Fibroblast of the aortic adventitia (primary cell): Measurements from ENCODE around the gene NTN4. TPM values are rescaled to one million over a fixed set of nuclear protein-coding genes. Genes with fewer than 3 reads are reported as not detected.

Source experiments
- DNase-seq: peaks from one replicate; pipeline ENCODE4 v3.0.0-alpha.2; 2010; ENCODE audit warnings: low read depth
- H3K4me3 ChIP-seq: 2 replicates; pipeline ENCODE4 v1.5.1; 2011; ENCODE audit warnings: low read depth, mild to moderate bottlenecking, control low read depth, low read length, moderate library complexity
- CTCF ChIP-seq: IDR thresholded peaks from 2 replicates; pipeline ENCODE4 v1.5.1; 2011; ENCODE audit warnings: mild to moderate bottlenecking, low read length, control low read depth, inconsistent platforms; ENCODE audit not compliant: insufficient read depth
- total RNA-seq: library from RNA; depleted of rRNA; stranded (reverse); fragments of >200 nt; gene quantifications from 2 replicates; pipeline ENCODE4 v1.2.3, GENCODE V29; 2012; ENCODE audit warnings: low replicate concordance

The NTN4 gene
- total RNA-seq, 1 donor = 71.8 TPM

DNA sequence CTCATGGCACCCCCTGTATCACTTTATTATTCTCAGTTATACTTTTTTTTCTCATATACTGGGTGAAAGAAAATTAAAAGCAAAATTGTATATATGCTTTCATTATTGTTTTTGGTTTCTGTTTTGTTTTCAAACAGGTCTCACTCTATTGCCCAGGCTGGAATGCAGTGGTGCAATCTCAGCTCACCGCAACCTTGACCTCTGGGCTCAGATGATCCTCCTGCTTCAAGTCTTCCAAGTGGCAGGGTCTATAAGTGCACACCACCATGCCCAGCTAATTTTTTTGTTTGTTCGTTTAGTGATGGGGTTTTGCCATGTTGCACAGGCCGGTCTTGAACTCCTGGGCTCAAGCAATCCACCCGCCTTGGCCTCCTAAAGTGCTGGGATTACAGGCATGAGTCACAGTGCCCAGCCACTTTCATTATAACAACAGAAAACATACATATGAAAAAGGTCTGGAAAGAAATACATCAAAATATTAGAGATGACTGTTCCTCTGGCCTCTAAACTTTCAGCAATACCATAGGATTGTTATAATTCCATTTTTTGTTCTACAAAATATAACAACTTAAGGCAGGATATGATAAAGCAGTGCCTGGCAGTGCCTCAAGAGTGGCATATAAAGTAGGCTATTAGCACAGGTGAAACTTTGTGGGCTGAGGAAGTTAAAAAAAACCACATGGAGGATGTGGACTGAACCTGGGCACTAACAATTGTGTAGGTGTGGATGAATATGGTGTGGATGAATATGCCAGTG is 5.8 kb upstream of the NTN4 start:
- no peak for TF ChIP-seq CTCF
- H3K4me3 ChIP-seq = no peak overlapping the region
- DNase-seq = no peak

DNA sequence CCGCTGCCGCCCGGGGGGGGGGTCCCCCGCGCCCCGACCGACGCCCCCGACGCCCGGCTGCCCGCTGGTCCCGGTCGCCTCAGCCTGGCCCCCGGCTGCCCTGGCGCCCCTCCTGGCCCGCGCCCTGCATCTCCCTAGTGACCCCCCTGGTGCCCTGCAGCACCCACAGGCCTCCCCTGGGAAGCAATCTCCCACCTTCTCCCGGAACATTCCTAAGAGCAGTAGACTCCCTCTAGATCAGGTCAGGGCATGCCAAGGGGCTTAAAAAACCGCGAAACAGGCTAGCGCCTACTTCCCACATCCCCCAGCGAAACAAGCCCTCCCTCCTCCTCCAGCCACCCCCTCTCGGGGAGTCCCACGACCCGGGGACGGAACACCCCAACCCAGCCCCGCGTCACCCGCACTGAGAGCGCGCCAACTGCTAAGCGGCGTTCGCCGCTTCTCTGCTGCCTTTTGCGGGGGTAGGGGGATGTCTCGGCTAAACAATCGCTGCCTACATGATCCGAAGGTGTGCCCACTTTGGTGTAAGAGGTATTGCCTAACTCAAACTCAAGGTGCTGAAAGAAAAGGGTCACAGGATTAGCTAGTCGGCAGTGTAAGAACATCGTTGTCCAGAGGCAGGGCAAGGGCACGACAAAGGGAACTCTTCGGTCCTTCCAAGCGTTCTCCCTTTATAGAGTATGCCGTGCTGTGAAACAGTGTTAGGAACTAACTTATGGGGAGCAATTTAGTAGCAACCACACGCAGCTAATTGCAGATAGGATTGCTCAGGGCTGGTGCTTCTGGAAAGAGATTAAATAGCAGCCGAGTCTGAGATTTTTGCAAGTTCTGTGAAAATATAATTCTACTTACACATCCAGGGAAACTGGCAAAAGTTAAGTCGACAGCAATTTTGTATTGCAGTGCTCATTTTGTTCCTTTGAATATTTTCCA is 619 bp upstream of the NTN4 start:
- TF ChIP-seq CTCF = no peak
- DNase-seq = peak; percentile 31

DNA sequence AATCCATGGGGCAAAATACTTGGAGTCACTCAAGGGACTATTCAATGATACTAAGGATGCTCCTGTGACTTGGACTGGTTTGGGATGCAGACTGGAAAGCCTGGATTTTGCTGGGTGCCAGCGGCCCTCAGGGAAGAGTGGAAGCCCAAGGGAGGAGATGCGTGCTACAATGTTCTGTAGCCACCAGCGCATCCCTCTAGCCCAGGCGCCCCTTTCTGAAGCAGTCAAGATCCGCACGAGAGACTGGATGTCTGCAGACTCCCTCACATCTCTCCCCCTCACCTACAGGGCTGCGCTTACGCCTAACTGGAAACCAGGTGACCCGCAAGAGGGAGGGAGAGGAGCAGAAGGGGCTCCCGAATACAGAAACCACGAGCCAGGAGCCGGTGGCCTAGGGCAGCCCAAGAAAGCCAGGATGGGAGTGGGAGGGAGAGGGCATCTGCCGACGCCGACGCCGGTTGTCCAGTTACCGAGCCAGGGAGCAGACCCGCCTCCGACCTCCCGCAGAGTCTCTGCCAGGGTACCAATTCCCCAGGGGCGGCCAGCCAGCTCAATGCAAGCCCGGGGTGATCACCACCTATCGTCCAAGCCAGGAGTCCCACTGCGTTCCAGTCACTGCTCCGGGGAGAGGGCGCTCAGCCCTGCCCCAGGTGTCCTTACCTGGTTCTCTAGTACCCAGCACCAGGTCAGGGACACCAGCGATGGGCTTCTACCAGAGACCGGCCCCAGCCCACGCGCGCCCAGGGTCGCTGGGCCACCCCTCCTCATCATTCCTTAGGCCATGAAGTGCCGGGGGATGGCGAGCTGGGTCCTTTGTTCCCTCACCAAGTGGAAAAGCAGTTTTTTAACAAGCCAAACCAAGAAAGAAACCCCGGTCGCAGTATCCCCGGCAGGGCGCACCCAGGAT is 1.2 kb downstream of the NTN4 start:
- no peak for DNase-seq
- H3K4me3 ChIP-seq = peak overlapping the region; percentile 81
- peak; percentile 6 for TF ChIP-seq CTCF

More for the DNA sequence above, 619 bp upstream of the NTN4 start:
- H3K4me3 ChIP-seq = peak overlapping the region; percentile 81

GRCh38 chr12:95788637-95789036 is 1.9 kb downstream of the NTN4 start:
- TF ChIP-seq CTCF = no peak
- H3K4me3 ChIP-seq = peak overlapping the region; percentile 81
- peak; percentile 61 for DNase-seq

DNA sequence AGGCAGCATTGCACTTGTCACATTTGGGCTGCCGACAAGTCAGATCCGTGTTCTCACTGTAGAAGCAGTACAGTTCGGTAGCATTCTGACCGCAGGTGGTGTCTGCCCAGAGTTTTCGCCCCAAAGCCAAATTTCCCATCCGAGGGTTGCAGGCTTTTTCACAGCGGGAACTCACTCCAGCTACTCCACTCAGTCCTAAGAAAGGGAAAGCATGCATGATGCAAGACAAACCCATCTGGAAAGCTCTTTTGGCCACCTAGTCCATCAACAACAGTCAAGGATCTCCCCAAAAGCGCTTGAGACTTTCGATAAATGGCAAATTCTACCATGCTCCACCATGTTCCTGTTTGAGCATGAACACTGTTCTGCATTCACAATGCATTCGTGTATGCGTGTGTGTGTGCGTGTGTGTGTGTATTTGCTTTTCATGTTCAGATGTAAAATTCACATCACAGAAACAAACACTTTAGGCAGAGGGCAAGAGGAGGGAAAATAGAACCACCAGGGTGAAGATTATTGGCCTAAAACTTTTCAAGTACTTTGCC is 3.2 kb downstream of the NTN4 start:
- H3K4me3 ChIP-seq = no peak overlapping the region
- DNase-seq = no peak
- no peak for TF ChIP-seq CTCF

GRCh38 chr12:95784915-95785314 is 5.6 kb downstream of the NTN4 start:
- TF ChIP-seq CTCF = no peak
- no peak for DNase-seq

More at GRCh38 chr12:95784915-95785314, 5.6 kb downstream of the NTN4 start:
- H3K4me3 ChIP-seq = no peak overlapping the region
